HFF-Myc (cell line): ENCODE results near the gene TRAF1.

Source experiments
- DNase-seq: peaks from one replicate; pipeline ENCODE4 v3.0.0-alpha.2; 2011; ENCODE audit warnings: low read depth; ENCODE audit errors: extremely low read depth
- H3K4me3 ChIP-seq: replicated peaks from 2 replicates; pipeline ENCODE4 v1.5.1; 2011; ENCODE audit warnings: low read depth, mild to moderate bottlenecking, control low read depth, low read length
- CTCF ChIP-seq: IDR thresholded peaks from 2 replicates; pipeline ENCODE4 v1.5.1; 2012; ENCODE audit warnings: mild to moderate bottlenecking, low read depth, low read length, control low read depth; ENCODE audit errors: missing control alignments

TRAF1 gene

DNA sequence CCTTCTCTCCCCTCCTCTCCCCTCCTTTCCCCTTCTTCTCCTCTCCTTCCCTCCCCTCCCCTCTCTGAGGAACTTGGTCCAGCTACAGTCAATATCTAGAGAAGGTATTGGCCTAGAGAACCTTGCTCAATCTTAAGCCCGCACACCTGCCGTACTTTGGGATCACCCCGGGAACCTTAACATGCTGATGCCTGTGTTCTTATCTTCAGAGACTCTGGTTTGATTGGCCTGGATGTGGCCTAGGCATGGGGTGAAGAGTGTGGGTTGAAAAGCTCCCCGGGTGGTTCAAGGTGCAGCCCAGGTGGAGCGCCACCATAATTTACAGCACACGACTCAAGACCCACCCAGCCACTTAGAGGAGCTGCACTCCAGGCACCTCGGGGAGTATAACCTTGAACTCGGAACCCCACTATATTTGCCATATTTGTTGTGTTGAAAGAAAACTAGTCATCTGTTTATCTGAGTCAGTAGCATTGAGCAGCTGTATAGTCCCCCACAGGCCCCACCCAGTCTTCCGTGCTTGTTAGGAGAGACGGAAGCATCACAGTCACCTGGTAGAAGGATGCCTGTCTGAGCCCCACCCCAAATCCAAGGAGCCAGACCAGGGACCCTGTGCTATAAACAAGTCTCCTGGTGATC, 35.2 kb downstream of the TRAF1 start:
- TF ChIP-seq CTCF = no peak

GRCh38 chr9:120890320-120891244, 36.0 kb downstream of the TRAF1 start:
- no peak for DNase-seq
- TF ChIP-seq CTCF = no peak
- H3K4me3 ChIP-seq = no peak overlapping the region

More for the DNA sequence above, 35.2 kb downstream of the TRAF1 start:
- DNase-seq = no peak
- no peak overlapping the region for H3K4me3 ChIP-seq

GRCh38 chr9:120889606-120890271, 36.9 kb downstream of the TRAF1 start:
- DNase-seq = no peak
- TF ChIP-seq CTCF = no peak
- H3K4me3 ChIP-seq = no peak overlapping the region

- DNase-seq = no peak
- no peak for TF ChIP-seq CTCF
- H3K4me3 ChIP-seq = no peak overlapping the region
Measured at GRCh38 chr9:120888626-120889025, 38.0 kb downstream of the TRAF1 start.

- DNase-seq = no peak
- TF ChIP-seq CTCF = no peak
- no peak overlapping the region for H3K4me3 ChIP-seq
Measured at GRCh38 chr9:120886490-120886967, 40.1 kb downstream of the TRAF1 start.

DNA sequence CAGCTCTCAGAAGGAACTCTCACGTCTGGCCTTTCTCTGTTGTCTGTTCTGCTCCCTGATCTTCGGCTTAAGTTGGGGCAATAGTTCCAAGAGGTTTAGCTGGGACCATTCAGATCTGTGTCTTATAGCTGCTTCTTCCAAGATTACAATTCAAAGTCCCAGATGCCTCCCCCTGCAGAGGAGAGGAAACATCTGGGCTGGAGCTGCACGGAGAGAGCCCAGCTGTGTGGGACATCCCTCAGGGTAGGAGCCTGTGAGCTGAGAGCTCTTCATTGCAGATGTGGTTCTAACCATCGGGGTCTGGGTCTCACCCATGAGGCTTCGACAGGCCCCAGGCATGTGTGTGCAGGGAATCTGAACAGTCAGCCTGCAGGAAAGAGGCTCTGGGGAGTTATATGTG, 40.6 kb downstream of the TRAF1 start:
- DNase-seq = no peak
- TF ChIP-seq CTCF = no peak
- no peak overlapping the region for H3K4me3 ChIP-seq
